ENCODE results near the gene SECISBP2. TPM values are rescaled to one million over a fixed set of nuclear protein-coding genes. Genes with fewer than 3 reads are reported as not detected.

Gene SECISBP2
- total RNA-seq, 1 experiment from 2014 or later: 15.7 TPM

- POLR2A ChIA-PET (ENCODE audit: unreplicated experiment): interaction anchor here (0.6 kb wide), 1 partner anchor 1222 kb away, joined by 3 read pairs; no protein-coding TSS in a partner anchor
- peaks cover 9% of the 10 kb centered on the region; the same call in 1 of the 2 replicates for H4K20me1 ChIP-seq (ENCODE audit: low read length)
- TF ChIP-seq EZH2phosphoT487 (IDR thresholded peaks at IDR 0.05; ENCODE audit: borderline replicate concordance, low read length): no peak
- TF ChIP-seq CTCF (conservative IDR thresholded peaks at IDR 0.05; ENCODE audit: low read depth, low read length): no peak
- TF ChIP-seq EZH2 (IDR thresholded peaks at IDR 0.05; ENCODE audit: low read length, unreplicated experiment): no peak
- H3K79me2 ChIP-seq (ENCODE audit: low read length): peaks cover 64% of the 10 kb centered on the region
- H3F3A ChIP-seq (ENCODE audit: low read length, unreplicated experiment): peaks cover 4% of the 10 kb centered on the region
- peaks cover 29% of the 10 kb centered on the region for H3K4me1 ChIP-seq (ENCODE audit: insufficient read depth, low read length)
- peaks cover 34% of the 10 kb centered on the region for H3K36me3 ChIP-seq (ENCODE audit: low read depth, low read length)
- no peak; the same call in 1 of the 2 replicates for ATAC-seq
- intact Hi-C loops (cut with micrococcal nuclease): loop anchor here (1.0 to 10.0 kb wide), 3 partner anchors 9 to 784 kb away; partner anchors contain the start of gene NXNL2
- peak overlapping the region; percentile 90 for H3K4me2 ChIP-seq (ENCODE audit: low read length)
- H2AFZ ChIP-seq (ENCODE audit: low read length): peak overlapping the region; percentile 39
- CTCF ChIA-PET: no interaction called here
- H3K9ac ChIP-seq (ENCODE audit: low read length): peak overlapping the region; percentile 91
- DNase-seq: no peak
- H3K27ac ChIP-seq (ENCODE audit: low read length): peak overlapping the region; percentile 96
- no peaks in the 10 kb centered on the region for H3K9me2 ChIP-seq (replicated peaks; ENCODE audit: low read length)
- BruUV-seq (replicated peaks): TSS peak; percentile 41
- no peaks in the 10 kb centered on the region for H3K9me3 ChIP-seq (ENCODE audit: low read length)
- H3K27me3 ChIP-seq (ENCODE audit: low read length): no peaks in the 10 kb centered on the region
- peak overlapping the region; percentile 74 for H3K4me3 ChIP-seq (ENCODE audit: low read length)
These were observed 960 bp downstream of the SECISBP2 start for GRCh38 chr9:89319015-89319905.

- H3K4me2 ChIP-seq (ENCODE audit: low read length): no peak overlapping the region
- BruUV-seq (replicated peaks): no TSS peak
- POLR2A ChIA-PET (ENCODE audit: unreplicated experiment): no interaction called here
- H3K9me3 ChIP-seq (ENCODE audit: low read length): no peaks in the 10 kb centered on the region
- ATAC-seq (no peak), DNase-seq (no peak)
- H3K79me2 ChIP-seq (ENCODE audit: low read length): peaks cover 31% of the 10 kb centered on the region
- intact Hi-C loops (cut with micrococcal nuclease): no loop called here
- no peaks in the 10 kb centered on the region for H4K20me1 ChIP-seq (ENCODE audit: low read length)
- H2AFZ ChIP-seq (ENCODE audit: low read length): no peak overlapping the region
- no peak overlapping the region for H3K9ac ChIP-seq (ENCODE audit: low read length)
- TF ChIP-seq EZH2phosphoT487 (IDR thresholded peaks at IDR 0.05; ENCODE audit: borderline replicate concordance, low read length): no peak
- no peak for TF ChIP-seq CTCF (conservative IDR thresholded peaks at IDR 0.05; ENCODE audit: low read depth, low read length)
- no peak for TF ChIP-seq EZH2 (IDR thresholded peaks at IDR 0.05; ENCODE audit: low read length, unreplicated experiment)
- H3F3A ChIP-seq (ENCODE audit: low read length, unreplicated experiment): no peaks in the 10 kb centered on the region
- CTCF ChIA-PET: no interaction called here
- H3K27ac ChIP-seq (ENCODE audit: low read length): no peak overlapping the region
- H3K27me3 ChIP-seq (ENCODE audit: low read length): no peaks in the 10 kb centered on the region
- no peaks in the 10 kb centered on the region; the same call in none of the 2 replicates for H3K36me3 ChIP-seq (ENCODE audit: low read depth, low read length)
- no peaks in the 10 kb centered on the region for H3K9me2 ChIP-seq (replicated peaks; ENCODE audit: low read length)
- H3K4me1 ChIP-seq (ENCODE audit: insufficient read depth, low read length): peaks cover 12% of the 10 kb centered on the region
- no peak overlapping the region for H3K4me3 ChIP-seq (ENCODE audit: low read length)
These were observed 5.1 kb downstream of the SECISBP2 start for GRCh38 chr9:89323390-89323789.

GRCh38 chr9:89325733-89326132, 7.4 kb downstream of the SECISBP2 start:
- intact Hi-C loops (cut with micrococcal nuclease): no loop called here
- BruUV-seq (replicated peaks): no TSS peak
- no peaks in the 10 kb centered on the region; the same call in none of the 2 replicates for H3K36me3 ChIP-seq (ENCODE audit: low read depth, low read length)

More at GRCh38 chr9:89325733-89326132, 7.4 kb downstream of the SECISBP2 start:
- no peak overlapping the region for H2AFZ ChIP-seq (ENCODE audit: low read length)
- H3K4me3 ChIP-seq (ENCODE audit: low read length): no peak overlapping the region
- H3K27me3 ChIP-seq (ENCODE audit: low read length): no peaks in the 10 kb centered on the region
- H3K9ac ChIP-seq (ENCODE audit: low read length): no peak overlapping the region
- H3F3A ChIP-seq (ENCODE audit: low read length, unreplicated experiment): no peaks in the 10 kb centered on the region
- no peak overlapping the region for H3K4me2 ChIP-seq (ENCODE audit: low read length)
- no peaks in the 10 kb centered on the region for H4K20me1 ChIP-seq (ENCODE audit: low read length)
- H3K27ac ChIP-seq (ENCODE audit: low read length): no peak overlapping the region
- ChIA-PET CTCF (no interaction called here), POLR2A (ENCODE audit: unreplicated experiment) (no interaction called here)
- H3K79me2 ChIP-seq (ENCODE audit: low read length): peaks cover 16% of the 10 kb centered on the region
- DNase-seq (no peak), ATAC-seq (no peak)
- TF ChIP-seq EZH2 (IDR thresholded peaks at IDR 0.05; ENCODE audit: low read length, unreplicated experiment) (no peak), EZH2phosphoT487 (IDR thresholded peaks at IDR 0.05; ENCODE audit: borderline replicate concordance, low read length) (no peak), CTCF (conservative IDR thresholded peaks at IDR 0.05; ENCODE audit: low read depth, low read length) (no peak)
- H3K9me3 ChIP-seq (ENCODE audit: low read length): no peaks in the 10 kb centered on the region
- H3K4me1 ChIP-seq (ENCODE audit: insufficient read depth, low read length): peaks cover 6% of the 10 kb centered on the region
- no peaks in the 10 kb centered on the region for H3K9me2 ChIP-seq (replicated peaks; ENCODE audit: low read length)

All from PC-3 (cell line).